ENCODE results near the gene VEZF1.

The VEZF1 gene

DNA sequence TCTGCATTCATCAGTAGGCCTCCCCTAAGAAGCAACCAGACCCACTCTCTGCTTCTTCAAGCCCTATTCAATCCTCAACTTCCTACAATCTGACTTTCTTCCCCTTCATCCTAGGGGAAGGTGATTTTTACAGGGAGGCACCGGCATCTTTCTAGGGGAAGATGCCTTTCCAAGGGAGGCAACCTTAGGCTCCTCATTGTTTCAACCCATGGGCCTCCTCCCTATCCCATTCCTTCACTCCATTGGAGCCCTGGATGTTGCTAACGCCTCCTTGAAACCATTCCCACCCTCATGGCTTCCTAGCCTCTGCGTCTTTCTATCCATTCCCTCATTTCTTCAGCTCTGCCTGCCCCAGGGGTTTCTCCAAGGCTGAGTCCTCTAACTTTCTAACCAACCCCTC, 30.2 kb downstream of the VEZF1 start:
- Histone ChIP-seq H3K9me2 (replicated peaks; ENCODE audit: insufficient read depth, low read length) (no peaks in the 10 kb centered on the region), H3F3A (ENCODE audit: insufficient read depth) (no peaks in the 10 kb centered on the region), H3K79me2 (ENCODE audit: insufficient read depth, low read length) (no peaks in the 10 kb centered on the region), H3K27ac (ENCODE audit: low read depth, low read length) (no peak overlapping the region), H3K36me3 (ENCODE audit: low read length) (no peaks in the 10 kb centered on the region), H3K27me3 (ENCODE audit: low read length) (no peaks in the 10 kb centered on the region), H3K9ac (ENCODE audit: low read length) (no peak overlapping the region), H2AFZ (ENCODE audit: low read depth, low read length, severe bottlenecking) (no peak overlapping the region), H3K4me3 (ENCODE audit: insufficient read depth, low read length, poor library complexity, severe bottlenecking) (no peak overlapping the region), H3K4me2 (ENCODE audit: low read depth, low read length, poor library complexity, severe bottlenecking) (no peak overlapping the region), H3K9me3 (ENCODE audit: insufficient read depth, low read length) (no peaks in the 10 kb centered on the region), H4K20me1 (ENCODE audit: low read depth, low read length) (no peaks in the 10 kb centered on the region)
- TF ChIP-seq, protein P1, sequence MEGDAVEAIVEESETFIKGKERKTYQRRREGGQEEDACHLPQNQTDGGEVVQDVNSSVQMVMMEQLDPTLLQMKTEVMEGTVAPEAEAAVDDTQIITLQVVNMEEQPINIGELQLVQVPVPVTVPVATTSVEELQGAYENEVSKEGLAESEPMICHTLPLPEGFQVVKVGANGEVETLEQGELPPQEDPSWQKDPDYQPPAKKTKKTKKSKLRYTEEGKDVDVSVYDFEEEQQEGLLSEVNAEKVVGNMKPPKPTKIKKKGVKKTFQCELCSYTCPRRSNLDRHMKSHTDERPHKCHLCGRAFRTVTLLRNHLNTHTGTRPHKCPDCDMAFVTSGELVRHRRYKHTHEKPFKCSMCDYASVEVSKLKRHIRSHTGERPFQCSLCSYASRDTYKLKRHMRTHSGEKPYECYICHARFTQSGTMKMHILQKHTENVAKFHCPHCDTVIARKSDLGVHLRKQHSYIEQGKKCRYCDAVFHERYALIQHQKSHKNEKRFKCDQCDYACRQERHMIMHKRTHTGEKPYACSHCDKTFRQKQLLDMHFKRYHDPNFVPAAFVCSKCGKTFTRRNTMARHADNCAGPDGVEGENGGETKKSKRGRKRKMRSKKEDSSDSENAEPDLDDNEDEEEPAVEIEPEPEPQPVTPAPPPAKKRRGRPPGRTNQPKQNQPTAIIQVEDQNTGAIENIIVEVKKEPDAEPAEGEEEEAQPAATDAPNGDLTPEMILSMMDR (IDR thresholded peaks at IDR 0.05; ENCODE audit: insufficient read depth, low read length, poor library complexity, severe bottlenecking): no peak
- TF ChIP-seq EZH2phosphoT487 (conservative IDR thresholded peaks at IDR 0.05; ENCODE audit: low read length): no peak

DNA sequence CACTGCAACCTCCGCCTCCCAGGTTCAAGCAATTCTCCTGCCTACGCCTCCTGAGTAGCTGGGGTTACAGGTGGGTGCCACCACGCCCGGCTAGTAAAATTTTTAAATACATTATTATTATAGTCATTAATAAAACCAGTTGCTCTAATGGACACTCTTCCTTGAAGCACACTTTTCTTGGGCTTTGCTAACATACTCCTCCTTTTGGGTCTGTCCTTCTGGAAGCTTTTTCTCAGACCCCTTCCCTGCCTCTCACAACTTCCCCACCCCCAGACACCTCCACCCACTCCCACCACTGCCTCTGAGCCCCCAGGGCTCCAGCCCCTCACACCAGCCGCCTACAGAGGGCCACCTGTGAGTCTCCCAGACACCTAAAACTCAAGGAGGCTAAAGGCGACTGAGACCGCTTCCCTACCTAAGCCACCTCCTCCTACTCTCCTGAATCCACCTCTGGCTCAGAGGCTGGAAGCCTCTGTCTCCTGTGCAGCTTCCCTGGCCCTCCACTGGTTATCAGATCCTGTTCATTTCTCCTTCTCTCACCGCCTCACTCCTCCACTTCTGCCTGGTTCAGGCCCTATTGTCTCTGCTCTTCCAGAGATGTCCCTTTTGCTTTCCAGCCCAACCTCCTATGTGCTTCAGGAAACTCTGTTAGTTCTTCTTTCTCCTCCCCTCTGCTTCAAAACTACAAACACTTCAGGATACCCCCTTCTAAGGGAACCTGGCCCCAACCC, 30.8 kb downstream of the VEZF1 start:
- H3K4me3 ChIP-seq (ENCODE audit: insufficient read depth, low read length, poor library complexity, severe bottlenecking): no peak overlapping the region
- H3K4me2 ChIP-seq (ENCODE audit: low read depth, low read length, poor library complexity, severe bottlenecking): no peak overlapping the region
- no peaks in the 10 kb centered on the region for H3F3A ChIP-seq (ENCODE audit: insufficient read depth)
- no peaks in the 10 kb centered on the region for H3K9me2 ChIP-seq (replicated peaks; ENCODE audit: insufficient read depth, low read length)
- no peak overlapping the region for H2AFZ ChIP-seq (ENCODE audit: low read depth, low read length, severe bottlenecking)
- no peaks in the 10 kb centered on the region for H3K9me3 ChIP-seq (ENCODE audit: insufficient read depth, low read length)
- no peak for TF ChIP-seq EZH2phosphoT487 (conservative IDR thresholded peaks at IDR 0.05; ENCODE audit: low read length)
- TF ChIP-seq, protein P1 (IDR thresholded peaks at IDR 0.05; ENCODE audit: insufficient read depth, low read length, poor library complexity, severe bottlenecking): no peak
- no peaks in the 10 kb centered on the region for H3K36me3 ChIP-seq (ENCODE audit: low read length)
- H3K79me2 ChIP-seq (ENCODE audit: insufficient read depth, low read length): no peaks in the 10 kb centered on the region
- H4K20me1 ChIP-seq (ENCODE audit: low read depth, low read length): no peaks in the 10 kb centered on the region
- no peaks in the 10 kb centered on the region for H3K27me3 ChIP-seq (ENCODE audit: low read length)
- H3K27ac ChIP-seq (ENCODE audit: low read depth, low read length): no peak overlapping the region
- H3K9ac ChIP-seq (ENCODE audit: low read length): no peak overlapping the region

DNA sequence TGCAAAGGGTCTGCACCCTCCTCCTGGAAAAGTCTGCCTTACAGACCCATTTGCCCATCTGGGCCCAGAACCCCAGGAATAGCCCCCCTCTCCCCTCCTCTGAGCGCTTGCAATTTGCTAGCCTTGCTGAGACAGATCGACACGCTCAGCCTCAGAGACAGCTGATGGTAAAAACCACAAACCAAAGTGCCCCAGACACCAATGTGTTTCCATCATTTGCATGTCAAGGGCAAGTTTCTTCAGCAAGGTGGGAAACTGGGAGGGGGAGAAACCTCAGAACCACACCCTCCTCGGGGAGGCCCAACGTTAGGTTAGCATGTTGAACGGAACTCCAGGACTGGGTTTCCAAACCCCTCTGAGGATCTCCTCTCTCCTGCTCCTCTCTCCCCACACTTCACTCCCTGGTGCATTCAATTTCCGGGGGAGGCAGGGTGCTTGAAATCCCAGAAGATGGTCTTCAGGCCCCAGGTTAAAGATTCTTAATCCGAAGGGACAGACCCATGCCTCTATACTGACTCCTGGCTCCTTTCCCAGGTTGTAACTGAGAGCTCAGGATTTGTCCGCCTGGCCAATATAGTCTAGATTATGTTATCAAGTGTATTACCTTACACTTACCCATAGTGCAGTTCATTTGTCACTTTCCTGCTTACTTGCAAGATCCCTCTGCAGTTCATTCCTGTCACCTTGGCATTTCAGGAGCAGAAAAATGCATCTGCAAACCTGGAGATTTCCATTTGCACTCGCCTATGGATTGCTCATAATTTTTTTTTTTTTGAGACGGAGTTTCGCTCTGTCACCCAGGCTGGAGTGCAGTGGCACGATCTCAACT, 31.5 kb downstream of the VEZF1 start:
- H3K27me3 ChIP-seq (ENCODE audit: low read length): no peaks in the 10 kb centered on the region
- no peak overlapping the region for H3K27ac ChIP-seq (ENCODE audit: low read depth, low read length)
- no peaks in the 10 kb centered on the region for H3K79me2 ChIP-seq (ENCODE audit: insufficient read depth, low read length)
- no peaks in the 10 kb centered on the region for H4K20me1 ChIP-seq (ENCODE audit: low read depth, low read length)
- no peaks in the 10 kb centered on the region for H3F3A ChIP-seq (ENCODE audit: insufficient read depth)
- TF ChIP-seq EZH2phosphoT487 (conservative IDR thresholded peaks at IDR 0.05; ENCODE audit: low read length): no peak
- TF ChIP-seq, protein P1 (IDR thresholded peaks at IDR 0.05; ENCODE audit: insufficient read depth, low read length, poor library complexity, severe bottlenecking): no peak
- H3K4me2 ChIP-seq (ENCODE audit: low read depth, low read length, poor library complexity, severe bottlenecking): peak overlapping the region; percentile 45
- H3K9me3 ChIP-seq (ENCODE audit: insufficient read depth, low read length): no peaks in the 10 kb centered on the region
- no peak overlapping the region for H3K4me3 ChIP-seq (ENCODE audit: insufficient read depth, low read length, poor library complexity, severe bottlenecking)
- H3K36me3 ChIP-seq (ENCODE audit: low read length): no peaks in the 10 kb centered on the region
- H3K9me2 ChIP-seq (replicated peaks; ENCODE audit: insufficient read depth, low read length): no peaks in the 10 kb centered on the region
- H2AFZ ChIP-seq (ENCODE audit: low read depth, low read length, severe bottlenecking): no peak overlapping the region
- no peak overlapping the region for H3K9ac ChIP-seq (ENCODE audit: low read length)
